Omental fat pad (tissue), 4 donors: ENCODE data around the gene CTXN1. TPM values are rescaled to one million over a fixed set of nuclear protein-coding genes. Genes with fewer than 3 reads are reported as not detected.

Source experiments
- ATAC-seq: fragments of 150-250 bp; one replicate; pipeline ENCODE4 v1.9.1; 2016; ENCODE audit warnings: mild to moderate bottlenecking, moderate library complexity; ENCODE audit not compliant: low FRiP score
- DNase-seq: peaks from one replicate; pipeline ENCODE4 v3.0.0-alpha.2; 2019; ENCODE audit warnings: low spot score
- CTCF ChIP-seq, 3 donors: fragments of 450-650 bp; IDR thresholded peaks; one replicate each; pipeline ENCODE4 v1.5.1; 2016 to 2017; ENCODE audit warnings: antibody characterized with exemption in 3 of 3, mild to moderate bottlenecking in 3 of 3, moderate library complexity in 2 of 3
- total RNA-seq, 4 donors: library from RNA; depleted of rRNA; stranded (reverse); fragments of >200 nt; gene quantifications; one replicate each; pipeline ENCODE4 v1.1.0, GENCODE V29; 2016

CTXN1 gene
- total RNA-seq: 1 to 10 TPM in 3 of 4 donors, not detected in 1; 1.6 to 3.7 (median 2.0) TPM

GRCh38 chr19:7926021-7926726 is at the start of gene CTXN1:
CTXN1 (minus strand) TSS chr19:7926135; CDS start chr19:7925538, 597 bp downstream.
- DNase-seq (peak; percentile 61), ATAC-seq (peak; percentile 21)
- TF ChIP-seq CTCF (IDR thresholded peaks at IDR 0.05): no peak

- ATAC-seq (no peak), DNase-seq (no peak)
- TF ChIP-seq CTCF (IDR thresholded peaks at IDR 0.05): no peak
These were observed 49.1 kb upstream of the CTXN1 start for GRCh38 chr19:7975037-7975436.

- no peak for TF ChIP-seq CTCF (IDR thresholded peaks at IDR 0.05)
- DNase-seq (no peak), ATAC-seq (no peak)
These were observed 47.9 kb upstream of the CTXN1 start for GRCh38 chr19:7973883-7974282.

DNA sequence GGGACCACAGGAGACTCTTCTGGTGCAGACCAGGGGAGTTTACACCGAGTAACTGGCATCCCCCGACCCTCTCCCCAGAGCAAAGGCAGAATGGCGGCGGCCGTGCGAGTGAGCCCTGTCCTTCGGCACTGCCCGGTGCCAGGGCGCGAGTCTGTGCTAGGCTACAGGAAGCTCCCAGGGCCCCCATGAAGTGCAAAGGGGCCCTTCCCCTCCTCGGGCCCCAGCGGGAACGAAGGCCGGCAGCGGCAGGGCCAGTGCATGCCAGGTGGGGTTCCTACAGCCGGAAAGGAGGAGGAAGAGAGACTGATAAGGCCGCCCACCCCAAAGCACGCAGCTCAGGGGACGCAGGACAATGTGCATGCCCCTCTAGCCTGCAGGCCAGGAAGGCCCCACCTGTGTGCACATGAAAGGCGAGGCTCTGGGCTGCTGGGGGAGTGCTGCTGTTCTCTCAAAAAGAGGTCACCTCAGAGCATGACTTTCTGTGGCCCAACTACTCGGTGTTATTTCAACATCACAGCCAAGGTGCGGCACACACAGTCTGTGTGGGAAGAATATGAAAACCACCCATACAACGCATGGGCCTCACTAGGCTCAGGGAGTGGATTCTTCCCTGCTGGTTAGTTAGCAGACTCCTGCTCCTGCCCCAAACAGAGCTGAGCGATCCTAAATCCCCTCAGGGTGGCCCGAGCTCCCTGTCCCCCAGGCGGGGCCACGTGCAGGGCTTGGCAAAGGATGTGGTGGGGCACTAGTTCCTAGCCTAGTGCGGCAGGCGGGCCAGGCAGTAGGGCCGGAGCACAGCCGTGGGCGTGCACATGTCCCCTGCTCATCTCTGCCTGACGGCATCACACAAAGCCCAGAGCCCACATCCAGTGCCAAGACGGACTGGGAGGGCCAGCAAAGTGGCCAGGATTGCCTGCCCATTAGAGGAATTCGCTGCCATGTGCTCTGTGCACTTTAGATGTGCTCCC is 45.9 kb upstream of the CTXN1 start:
- ATAC-seq (no peak), DNase-seq (no peak)
- no peak for TF ChIP-seq CTCF (IDR thresholded peaks at IDR 0.05)

GRCh38 chr19:7970716-7971448 is 44.9 kb upstream of the CTXN1 start:
- ATAC-seq (no peak), DNase-seq (no peak)
- TF ChIP-seq CTCF (IDR thresholded peaks at IDR 0.05): peak in 1 of 3 donors; percentile 42

DNA sequence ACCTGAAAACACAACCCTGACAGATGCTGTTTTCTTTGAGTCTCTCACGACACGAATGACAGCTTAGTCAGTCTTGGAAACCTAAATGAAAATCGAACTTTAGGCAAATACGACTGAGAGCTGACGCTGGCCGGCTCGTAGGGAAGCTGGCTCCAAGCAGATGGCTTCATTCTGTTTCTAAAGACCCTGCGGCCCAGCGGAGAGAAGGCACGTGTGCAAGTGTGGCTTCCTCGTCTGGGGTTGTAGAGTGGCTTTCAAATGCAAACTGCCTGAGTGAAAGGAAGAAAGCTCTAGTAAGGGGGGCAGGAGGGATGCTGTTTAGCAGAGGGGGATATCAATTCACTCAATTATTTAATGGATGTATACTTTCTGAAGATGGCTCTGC is 43.6 kb upstream of the CTXN1 start:
- no peak for TF ChIP-seq CTCF (IDR thresholded peaks at IDR 0.05)
- ATAC-seq (no peak), DNase-seq (no peak)
